Liver (tissue), 3 donors: ENCODE measurements around the gene NT5C2.

ENCODE experiments used
- EGR1 ChIP-seq, 2 donors: IDR thresholded peaks; 2 replicates each; pipeline ENCODE4 v1.6.1; 2016 to 2018; ENCODE audit warnings: antibody characterized with exemption in 2 of 2, low read depth in 2 of 2
- HNF4A ChIP-seq, 2 donors: conservative IDR thresholded peaks; 2 replicates each; pipeline ENCODE4 v1.6.1; 2016; ENCODE audit warnings: antibody characterized with exemption in 2 of 2, mild to moderate bottlenecking in 2 of 2
- RAD21 ChIP-seq, 2 donors: IDR thresholded peaks; 2 replicates each; pipeline ENCODE4 v1.6.1; 2016; ENCODE audit warnings: antibody characterized with exemption in 2 of 2, mild to moderate bottlenecking in 2 of 2
- SP1 ChIP-seq: IDR thresholded peaks from 2 replicates; pipeline ENCODE4 v1.6.1; 2018; ENCODE audit warnings: antibody characterized with exemption, mild to moderate bottlenecking
- TF ChIP-seq, protein P1 (sequence below): fragments of 150-350 bp; IDR thresholded peaks from 2 replicates; pipeline ENCODE4 v1.5.1; 2017; ENCODE audit warnings: improper control_type of control experiment, low read depth, low read length; ENCODE audit not compliant: missing input control
- TF ChIP-seq, protein P2 (sequence below): IDR thresholded peaks from 2 replicates; pipeline ENCODE4 v1.6.1; 2016; ENCODE audit warnings: antibody characterized with exemption
- TF ChIP-seq, protein P3 (sequence below): IDR thresholded peaks from 2 replicates; pipeline ENCODE4 v1.6.1; 2016; ENCODE audit warnings: antibody characterized with exemption, mild to moderate bottlenecking
- TF ChIP-seq, protein P4 (sequence below): IDR thresholded peaks from 2 replicates; pipeline ENCODE4 v1.6.1; 2016; ENCODE audit warnings: antibody characterized with exemption
- donor health status: healthy.
- donor health status: healthy.

DNA sequence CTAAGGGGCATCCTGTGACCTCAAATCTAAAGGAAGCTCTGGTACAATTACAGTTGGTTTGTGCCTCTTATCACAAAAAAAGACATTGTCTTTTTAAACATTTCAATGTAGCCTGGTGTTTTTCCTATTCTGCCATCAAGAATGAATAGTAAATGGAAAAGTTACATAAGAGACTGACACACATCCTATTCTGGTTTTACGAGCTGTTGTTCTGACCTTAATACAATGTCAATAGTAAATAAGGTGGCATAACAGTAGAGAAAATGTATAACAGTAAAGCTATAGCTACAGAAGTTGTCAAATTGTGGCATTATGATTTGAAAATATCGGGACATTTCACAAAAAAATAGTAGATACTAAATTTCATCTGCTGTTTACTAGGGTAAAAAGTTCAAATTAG is 88.4 kb downstream of the NT5C2 start:
- TF ChIP-seq, protein P1, sequence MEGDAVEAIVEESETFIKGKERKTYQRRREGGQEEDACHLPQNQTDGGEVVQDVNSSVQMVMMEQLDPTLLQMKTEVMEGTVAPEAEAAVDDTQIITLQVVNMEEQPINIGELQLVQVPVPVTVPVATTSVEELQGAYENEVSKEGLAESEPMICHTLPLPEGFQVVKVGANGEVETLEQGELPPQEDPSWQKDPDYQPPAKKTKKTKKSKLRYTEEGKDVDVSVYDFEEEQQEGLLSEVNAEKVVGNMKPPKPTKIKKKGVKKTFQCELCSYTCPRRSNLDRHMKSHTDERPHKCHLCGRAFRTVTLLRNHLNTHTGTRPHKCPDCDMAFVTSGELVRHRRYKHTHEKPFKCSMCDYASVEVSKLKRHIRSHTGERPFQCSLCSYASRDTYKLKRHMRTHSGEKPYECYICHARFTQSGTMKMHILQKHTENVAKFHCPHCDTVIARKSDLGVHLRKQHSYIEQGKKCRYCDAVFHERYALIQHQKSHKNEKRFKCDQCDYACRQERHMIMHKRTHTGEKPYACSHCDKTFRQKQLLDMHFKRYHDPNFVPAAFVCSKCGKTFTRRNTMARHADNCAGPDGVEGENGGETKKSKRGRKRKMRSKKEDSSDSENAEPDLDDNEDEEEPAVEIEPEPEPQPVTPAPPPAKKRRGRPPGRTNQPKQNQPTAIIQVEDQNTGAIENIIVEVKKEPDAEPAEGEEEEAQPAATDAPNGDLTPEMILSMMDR: no peak
- TF ChIP-seq RAD21 (IDR thresholded peaks at IDR 0.05) (no peak), SP1 (no peak), HNF4A (conservative IDR thresholded peaks at IDR 0.05) (no peak), EGR1 (IDR thresholded peaks at IDR 0.05; ENCODE audit: low read depth in 2 of 2) (no peak)
- TF ChIP-seq, protein P2, sequence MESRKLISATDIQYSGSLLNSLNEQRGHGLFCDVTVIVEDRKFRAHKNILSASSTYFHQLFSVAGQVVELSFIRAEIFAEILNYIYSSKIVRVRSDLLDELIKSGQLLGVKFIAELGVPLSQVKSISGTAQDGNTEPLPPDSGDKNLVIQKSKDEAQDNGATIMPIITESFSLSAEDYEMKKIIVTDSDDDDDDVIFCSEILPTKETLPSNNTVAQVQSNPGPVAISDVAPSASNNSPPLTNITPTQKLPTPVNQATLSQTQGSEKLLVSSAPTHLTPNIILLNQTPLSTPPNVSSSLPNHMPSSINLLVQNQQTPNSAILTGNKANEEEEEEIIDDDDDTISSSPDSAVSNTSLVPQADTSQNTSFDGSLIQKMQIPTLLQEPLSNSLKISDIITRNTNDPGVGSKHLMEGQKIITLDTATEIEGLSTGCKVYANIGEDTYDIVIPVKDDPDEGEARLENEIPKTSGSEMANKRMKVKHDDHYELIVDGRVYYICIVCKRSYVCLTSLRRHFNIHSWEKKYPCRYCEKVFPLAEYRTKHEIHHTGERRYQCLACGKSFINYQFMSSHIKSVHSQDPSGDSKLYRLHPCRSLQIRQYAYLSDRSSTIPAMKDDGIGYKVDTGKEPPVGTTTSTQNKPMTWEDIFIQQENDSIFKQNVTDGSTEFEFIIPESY: no peak
- TF ChIP-seq, protein P3, sequence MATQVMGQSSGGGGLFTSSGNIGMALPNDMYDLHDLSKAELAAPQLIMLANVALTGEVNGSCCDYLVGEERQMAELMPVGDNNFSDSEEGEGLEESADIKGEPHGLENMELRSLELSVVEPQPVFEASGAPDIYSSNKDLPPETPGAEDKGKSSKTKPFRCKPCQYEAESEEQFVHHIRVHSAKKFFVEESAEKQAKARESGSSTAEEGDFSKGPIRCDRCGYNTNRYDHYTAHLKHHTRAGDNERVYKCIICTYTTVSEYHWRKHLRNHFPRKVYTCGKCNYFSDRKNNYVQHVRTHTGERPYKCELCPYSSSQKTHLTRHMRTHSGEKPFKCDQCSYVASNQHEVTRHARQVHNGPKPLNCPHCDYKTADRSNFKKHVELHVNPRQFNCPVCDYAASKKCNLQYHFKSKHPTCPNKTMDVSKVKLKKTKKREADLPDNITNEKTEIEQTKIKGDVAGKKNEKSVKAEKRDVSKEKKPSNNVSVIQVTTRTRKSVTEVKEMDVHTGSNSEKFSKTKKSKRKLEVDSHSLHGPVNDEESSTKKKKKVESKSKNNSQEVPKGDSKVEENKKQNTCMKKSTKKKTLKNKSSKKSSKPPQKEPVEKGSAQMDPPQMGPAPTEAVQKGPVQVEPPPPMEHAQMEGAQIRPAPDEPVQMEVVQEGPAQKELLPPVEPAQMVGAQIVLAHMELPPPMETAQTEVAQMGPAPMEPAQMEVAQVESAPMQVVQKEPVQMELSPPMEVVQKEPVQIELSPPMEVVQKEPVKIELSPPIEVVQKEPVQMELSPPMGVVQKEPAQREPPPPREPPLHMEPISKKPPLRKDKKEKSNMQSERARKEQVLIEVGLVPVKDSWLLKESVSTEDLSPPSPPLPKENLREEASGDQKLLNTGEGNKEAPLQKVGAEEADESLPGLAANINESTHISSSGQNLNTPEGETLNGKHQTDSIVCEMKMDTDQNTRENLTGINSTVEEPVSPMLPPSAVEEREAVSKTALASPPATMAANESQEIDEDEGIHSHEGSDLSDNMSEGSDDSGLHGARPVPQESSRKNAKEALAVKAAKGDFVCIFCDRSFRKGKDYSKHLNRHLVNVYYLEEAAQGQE: no peak
- TF ChIP-seq, protein P4, sequence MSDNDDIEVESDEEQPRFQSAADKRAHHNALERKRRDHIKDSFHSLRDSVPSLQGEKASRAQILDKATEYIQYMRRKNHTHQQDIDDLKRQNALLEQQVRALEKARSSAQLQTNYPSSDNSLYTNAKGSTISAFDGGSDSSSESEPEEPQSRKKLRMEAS: no peak
